Measurements from ENCODE around the gene PSMD3. TPM values are rescaled to one million over a fixed set of nuclear protein-coding genes. Genes with fewer than 3 reads are reported as not detected.
"Not testable (repeated sequence)": the region's sequence is repeated elsewhere in the genome, so short reads cannot be mapped to it uniquely, and the experiment has no call there.

Gene PSMD3
- total RNA-seq, 4 donors from 2014 or later, result 64.7 to 109 (median 72.1) TPM

GRCh38 chr17:39946551-39947330 is 33.9 kb upstream of the PSMD3 start:
- DNase-seq (ENCODE audit: low spot score in 2 of 2), result no peak
- Histone ChIP-seq H3K9me3 (no peaks in the 10 kb centered on the region), H3K4me1 (peaks cover 0 to 3% (median 0%) of the 10 kb centered on the region in 4 donors), H3K27me3 (no peaks in the 10 kb centered on the region), H3K4me3 (no peak overlapping the region), H3K27ac (no peak overlapping the region), H3K36me3 (no peaks in the 10 kb centered on the region)
- WGBS, 2 donors, result 74 to 84% methylated on average over 9 to 12 of the region's 15 CpGs
- TF ChIP-seq EP300 (IDR thresholded peaks at IDR 0.05) (no peak), CTCF (IDR thresholded peaks at IDR 0.05) (no peak), POLR2A (IDR thresholded peaks at IDR 0.05) (no peak)

- not testable (repeated sequence) for H3K36me3 ChIP-seq; H3K27ac ChIP-seq; H3K9me3 ChIP-seq; DNase-seq (ENCODE audit: low spot score in 2 of 2); H3K4me3 ChIP-seq; H3K27me3 ChIP-seq
- peaks cover 0 to 13% (median 4%) of the 10 kb centered on the region in 4 donors for H3K4me1 ChIP-seq
- 59 to 76% methylated on average over 5 of the region's 5 CpGs for WGBS, 2 donors
Observed at GRCh38 chr17:39948489-39948828, 32.1 kb upstream of the PSMD3 start.

GRCh38 chr17:39949028-39949427 is 31.6 kb upstream of the PSMD3 start:
- Histone ChIP-seq H3K27me3 (no peaks in the 10 kb centered on the region), H3K4me1 (peaks cover 0 to 16% (median 5%) of the 10 kb centered on the region in 4 donors), H3K9me3 (no peaks in the 10 kb centered on the region), H3K27ac (no peak overlapping the region), H3K36me3 (no peaks in the 10 kb centered on the region), H3K4me3 (no peak overlapping the region)
- WGBS, 2 donors, result 57 to 58% methylated on average over 2 of the region's 2 CpGs
- TF ChIP-seq CTCF (IDR thresholded peaks at IDR 0.05), result no peak
- no peak for TF ChIP-seq POLR2A (IDR thresholded peaks at IDR 0.05)
- TF ChIP-seq EP300 (IDR thresholded peaks at IDR 0.05), result no peak
- DNase-seq (ENCODE audit: low spot score in 2 of 2), result no peak

GRCh38 chr17:39950871-39951348 is 29.7 kb upstream of the PSMD3 start:
- WGBS, 2 donors, result 41 to 63% methylated on average over 5 of the region's 5 CpGs
- no peaks in the 10 kb centered on the region for H3K9me3 ChIP-seq
- no peak overlapping the region for H3K4me3 ChIP-seq
- DNase-seq (ENCODE audit: low spot score in 2 of 2), result no peak
- H3K4me1 ChIP-seq, result peaks cover 0 to 16% (median 5%) of the 10 kb centered on the region in 4 donors
- no peak for TF ChIP-seq CTCF (IDR thresholded peaks at IDR 0.05)
- TF ChIP-seq EP300 (IDR thresholded peaks at IDR 0.05), result no peak
- H3K36me3 ChIP-seq, result no peaks in the 10 kb centered on the region
- no peaks in the 10 kb centered on the region for H3K27me3 ChIP-seq
- H3K27ac ChIP-seq, result no peak overlapping the region

- WGBS, 2 donors, result 64 to 72% methylated on average over 21 of the region's 22 CpGs
- Histone ChIP-seq H3K4me1 (peaks cover 0 to 16% (median 5%) of the 10 kb centered on the region in 4 donors), H3K4me3 (peak overlapping the region; percentile 18 to 51 (median 46)), H3K27me3 (no peaks in the 10 kb centered on the region), H3K27ac (peak overlapping the region in 2 of 4 donors; percentile 54 to 66), H3K9me3 (no peaks in the 10 kb centered on the region), H3K36me3 (no peaks in the 10 kb centered on the region)
- TF ChIP-seq EP300 (IDR thresholded peaks at IDR 0.05) (no peak), POLR2A (IDR thresholded peaks at IDR 0.05) (no peak)
- no peak for DNase-seq (ENCODE audit: low spot score in 2 of 2)
Observed at GRCh38 chr17:39951924-39952679, 28.5 kb upstream of the PSMD3 start.
